DOHH2 (cell line): Measurements from ENCODE around the gene HSD3B7.

Experiments
- H3F3A ChIP-seq: fragments of 200-600 bp; sonication (generic), shearing (Covaris generic); 2 replicates; pipeline ENCODE4 v1.6.0; 2016; ENCODE audit warnings: antibody characterized with exemption, mild to moderate bottlenecking; ENCODE audit not compliant: control insufficient read depth, insufficient read depth
- H3K27ac ChIP-seq: fragments of 200-600 bp; sonication (generic); 2 replicates; pipeline ENCODE4 v1.5.1; 2014; ENCODE audit warnings: low read depth, mild to moderate bottlenecking, low read length, moderate library complexity
- H3K27me3 ChIP-seq: fragments of 200-600 bp; sonication (generic); 2 replicates; pipeline ENCODE4 v1.6.1; 2014; ENCODE audit warnings: mild to moderate bottlenecking, low read length, mixed read lengths; ENCODE audit not compliant: control insufficient read depth
- H3K36me3 ChIP-seq: fragments of 200-600 bp; sonication (generic); 2 replicates; pipeline ENCODE4 v1.6.1; 2014; ENCODE audit warnings: mild to moderate bottlenecking, low read length, moderate library complexity, mixed read lengths; ENCODE audit not compliant: control insufficient read depth
- H3K4me1 ChIP-seq: fragments of 200-600 bp; sonication (generic); 2 replicates; pipeline ENCODE4 v1.6.1; 2014; ENCODE audit warnings: mild to moderate bottlenecking, low read length, mixed read lengths; ENCODE audit not compliant: control insufficient read depth
- H3K4me2 ChIP-seq: fragments of 200-600 bp; sonication (generic); 2 replicates; pipeline ENCODE4 v1.6.0; 2014; ENCODE audit warnings: mild to moderate bottlenecking, low read length, moderate library complexity
- H3K4me3 ChIP-seq: fragments of 200-600 bp; sonication (generic); 2 replicates; pipeline ENCODE4 v1.5.1; 2014; ENCODE audit warnings: mild to moderate bottlenecking, low read length, mixed read lengths
- H3K79me2 ChIP-seq: fragments of 200-600 bp; sonication (generic); 2 replicates; pipeline ENCODE4 v1.6.1; 2014; ENCODE audit warnings: mild to moderate bottlenecking, low read length, mixed read lengths; ENCODE audit not compliant: control insufficient read depth
- H3K9me2 ChIP-seq: fragments of 200-600 bp; sonication (generic); replicated peaks from 2 replicates; pipeline ENCODE4 v1.6.1; 2014; ENCODE audit warnings: mild to moderate bottlenecking, low read length, mixed read lengths; ENCODE audit not compliant: control insufficient read depth
- H3K9me3 ChIP-seq: fragments of 200-600 bp; sonication (generic); 2 replicates; pipeline ENCODE4 v1.6.1; 2014; ENCODE audit warnings: antibody characterized with exemption, low read length, mixed read lengths; ENCODE audit not compliant: control insufficient read depth, insufficient read depth
- H4K20me1 ChIP-seq: fragments of 200-600 bp; sonication (generic); 2 replicates; pipeline ENCODE4 v1.6.0; 2014; ENCODE audit warnings: low read depth, mild to moderate bottlenecking, antibody characterized with exemption, low read length, moderate library complexity; ENCODE audit not compliant: control insufficient read depth, insufficient read depth
- EZH2phosphoT487 ChIP-seq: fragments of 200-600 bp; sonication (generic); IDR thresholded peaks from 2 replicates; pipeline ENCODE4 v1.6.1; 2017; ENCODE audit warnings: borderline replicate concordance, mild to moderate bottlenecking, antibody characterized with exemption, low read length, moderate library complexity, mixed read lengths
- TF ChIP-seq, protein P1 (sequence below): fragments of 200-600 bp; sonication (generic); IDR thresholded peaks from one replicate; pipeline ENCODE4 v1.5.1; 2014; ENCODE audit warnings: antibody characterized with exemption, mild to moderate bottlenecking, low read depth, low read length; ENCODE audit not compliant: poor library complexity, severe bottlenecking

The HSD3B7 gene

GRCh38 chr16:30965436-30965835 lies 19.6 kb upstream of the HSD3B7 start:
- Histone ChIP-seq H3K36me3 (peaks cover 78% of the 10 kb centered on the region), H3F3A (no peaks in the 10 kb centered on the region), H3K27ac (no peak overlapping the region), H3K9me3 (no peaks in the 10 kb centered on the region), H3K4me2 (no peak overlapping the region), H3K4me1 (no peaks in the 10 kb centered on the region), H3K79me2 (peaks cover 11% of the 10 kb centered on the region), H3K9me2 (no peaks in the 10 kb centered on the region), H3K4me3 (no peak overlapping the region), H4K20me1 (no peaks in the 10 kb centered on the region), H3K27me3 (no peaks in the 10 kb centered on the region)
- no peak for TF ChIP-seq EZH2phosphoT487
- TF ChIP-seq, protein P1, sequence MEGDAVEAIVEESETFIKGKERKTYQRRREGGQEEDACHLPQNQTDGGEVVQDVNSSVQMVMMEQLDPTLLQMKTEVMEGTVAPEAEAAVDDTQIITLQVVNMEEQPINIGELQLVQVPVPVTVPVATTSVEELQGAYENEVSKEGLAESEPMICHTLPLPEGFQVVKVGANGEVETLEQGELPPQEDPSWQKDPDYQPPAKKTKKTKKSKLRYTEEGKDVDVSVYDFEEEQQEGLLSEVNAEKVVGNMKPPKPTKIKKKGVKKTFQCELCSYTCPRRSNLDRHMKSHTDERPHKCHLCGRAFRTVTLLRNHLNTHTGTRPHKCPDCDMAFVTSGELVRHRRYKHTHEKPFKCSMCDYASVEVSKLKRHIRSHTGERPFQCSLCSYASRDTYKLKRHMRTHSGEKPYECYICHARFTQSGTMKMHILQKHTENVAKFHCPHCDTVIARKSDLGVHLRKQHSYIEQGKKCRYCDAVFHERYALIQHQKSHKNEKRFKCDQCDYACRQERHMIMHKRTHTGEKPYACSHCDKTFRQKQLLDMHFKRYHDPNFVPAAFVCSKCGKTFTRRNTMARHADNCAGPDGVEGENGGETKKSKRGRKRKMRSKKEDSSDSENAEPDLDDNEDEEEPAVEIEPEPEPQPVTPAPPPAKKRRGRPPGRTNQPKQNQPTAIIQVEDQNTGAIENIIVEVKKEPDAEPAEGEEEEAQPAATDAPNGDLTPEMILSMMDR: no peak

- Histone ChIP-seq H3K4me2 (no peak overlapping the region), H3K4me3 (no peak overlapping the region), H3F3A (no peaks in the 10 kb centered on the region), H4K20me1 (no peaks in the 10 kb centered on the region), H3K9me3 (no peaks in the 10 kb centered on the region), H3K36me3 (peaks cover 79% of the 10 kb centered on the region), H3K79me2 (peaks cover 7% of the 10 kb centered on the region), H3K4me1 (no peaks in the 10 kb centered on the region), H3K9me2 (no peaks in the 10 kb centered on the region), H3K27ac (no peak overlapping the region), H3K27me3 (no peaks in the 10 kb centered on the region)
- TF ChIP-seq EZH2phosphoT487: no peak
- TF ChIP-seq, protein P1: no peak
Measured at GRCh38 chr16:30966033-30966619, 18.9 kb upstream of the HSD3B7 start.

- Histone ChIP-seq H3K9me2 (no peaks in the 10 kb centered on the region), H3K27me3 (no peaks in the 10 kb centered on the region), H3F3A (no peaks in the 10 kb centered on the region), H3K4me1 (no peaks in the 10 kb centered on the region), H3K4me3 (no peak overlapping the region), H3K79me2 (peaks cover 3% of the 10 kb centered on the region; the same call in 1 of the 2 replicates), H3K36me3 (peaks cover 76% of the 10 kb centered on the region), H3K4me2 (no peak overlapping the region), H3K9me3 (no peaks in the 10 kb centered on the region), H3K27ac (no peak overlapping the region), H4K20me1 (no peaks in the 10 kb centered on the region)
- TF ChIP-seq, protein P1: no peak
- TF ChIP-seq EZH2phosphoT487: no peak
Measured at GRCh38 chr16:30967795-30968194, 17.2 kb upstream of the HSD3B7 start.
